Epithelial cell of esophagus (primary cell): ENCODE results near the gene IL15RA.

Source experiments
- DNase-seq: peaks from one replicate; pipeline ENCODE4 v3.0.0; 2010; ENCODE audit warnings: low read depth
- H3K4me3 ChIP-seq: 2 replicates; pipeline ENCODE4 v1.5.1; 2011; ENCODE audit warnings: mild to moderate bottlenecking, low read length, control low read depth
- CTCF ChIP-seq: IDR thresholded peaks from 2 replicates; pipeline ENCODE4 v1.5.1; 2011; ENCODE audit warnings: low read depth, mild to moderate bottlenecking, low read length, control low read depth, inconsistent platforms; ENCODE audit not compliant: insufficient read depth; ENCODE audit errors: missing control alignments

The IL15RA gene

DNA sequence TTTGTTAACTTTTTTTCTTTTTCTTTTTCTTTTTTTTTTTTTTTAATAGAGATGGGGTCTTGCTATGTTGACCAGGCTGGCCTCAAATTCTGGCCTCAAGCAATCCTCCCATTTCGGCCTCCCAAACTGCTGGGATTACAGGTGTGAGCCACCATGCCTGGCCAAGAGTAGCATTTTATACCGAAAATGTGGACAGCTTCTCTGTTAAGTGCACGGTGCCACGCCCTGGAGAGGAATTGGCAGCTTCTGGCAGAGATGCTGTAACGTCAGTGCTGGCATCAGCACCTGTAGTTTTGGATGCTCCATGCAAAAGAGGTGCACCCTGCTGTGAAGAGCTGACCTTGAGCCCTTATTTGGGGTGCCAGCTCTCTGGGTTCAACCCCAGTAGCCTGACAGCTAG, 18.2 kb downstream of the IL15RA start:
- DNase-seq: no peak
- TF ChIP-seq CTCF: no peak
- H3K4me3 ChIP-seq: no peak overlapping the region

- no peak overlapping the region for H3K4me3 ChIP-seq
- TF ChIP-seq CTCF: no peak
- DNase-seq: no peak
These were observed 18.7 kb downstream of the IL15RA start for GRCh38 chr10:5958675-5959074.

DNA sequence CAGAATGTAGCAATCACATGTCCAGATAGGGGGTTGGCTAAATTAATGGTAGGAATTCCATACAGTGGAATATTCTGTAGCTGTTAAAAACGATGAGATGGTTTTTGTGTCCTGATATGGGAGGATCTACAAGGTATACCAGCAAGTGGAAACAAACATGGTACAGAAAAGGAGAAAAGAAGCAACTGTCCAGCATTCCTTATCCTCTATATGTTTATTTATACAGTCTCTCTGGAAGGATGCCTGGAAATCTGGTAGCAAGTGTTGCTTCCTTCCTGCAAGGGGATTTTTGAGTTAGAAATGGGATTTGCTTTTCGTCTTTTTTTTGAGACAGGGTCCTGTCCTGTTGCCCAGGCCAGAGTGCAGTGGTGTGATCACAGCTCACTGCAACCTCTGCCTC, 19.3 kb downstream of the IL15RA start:
- no peak for TF ChIP-seq CTCF
- no peak for DNase-seq
- no peak overlapping the region for H3K4me3 ChIP-seq

DNA sequence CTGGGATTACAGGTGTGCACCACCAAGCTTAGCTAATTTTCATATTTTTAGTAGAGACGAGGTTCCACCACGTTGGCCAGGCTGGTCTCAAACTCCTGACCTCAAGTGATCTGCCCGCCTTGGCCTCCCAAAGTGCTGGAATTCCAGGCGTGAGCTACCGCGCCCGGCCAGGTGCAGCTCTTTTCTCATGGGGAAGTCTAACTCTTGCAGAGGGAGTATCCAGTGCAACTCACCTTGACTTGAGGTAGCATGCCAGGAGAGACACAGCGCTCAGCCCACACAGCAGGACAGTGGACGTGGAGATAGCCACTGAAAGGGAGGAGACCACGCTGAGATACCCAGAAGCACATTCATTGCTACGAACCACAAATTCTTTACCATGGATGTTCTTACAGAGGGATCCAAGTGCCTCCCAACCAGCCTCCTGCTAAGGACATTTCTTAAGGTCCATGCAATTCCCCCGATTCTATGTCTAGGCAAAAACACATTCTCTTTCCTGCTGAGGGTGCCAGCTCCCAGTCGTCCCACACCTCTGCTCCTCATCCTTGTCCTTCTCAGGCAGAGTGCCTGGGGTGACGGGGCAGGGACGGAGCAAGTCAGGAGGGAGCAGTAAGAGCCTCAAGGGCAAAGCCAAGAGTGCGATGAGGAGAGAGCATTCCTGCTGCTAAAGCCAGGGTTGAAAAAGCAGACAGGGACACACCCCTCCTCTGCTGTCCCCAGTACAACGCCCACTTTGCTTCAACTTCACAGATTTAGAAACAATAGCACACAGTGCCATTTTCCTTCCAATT, 21.0 kb downstream of the IL15RA start:
- TF ChIP-seq CTCF: no peak
- no peak for DNase-seq
- no peak overlapping the region for H3K4me3 ChIP-seq

DNA sequence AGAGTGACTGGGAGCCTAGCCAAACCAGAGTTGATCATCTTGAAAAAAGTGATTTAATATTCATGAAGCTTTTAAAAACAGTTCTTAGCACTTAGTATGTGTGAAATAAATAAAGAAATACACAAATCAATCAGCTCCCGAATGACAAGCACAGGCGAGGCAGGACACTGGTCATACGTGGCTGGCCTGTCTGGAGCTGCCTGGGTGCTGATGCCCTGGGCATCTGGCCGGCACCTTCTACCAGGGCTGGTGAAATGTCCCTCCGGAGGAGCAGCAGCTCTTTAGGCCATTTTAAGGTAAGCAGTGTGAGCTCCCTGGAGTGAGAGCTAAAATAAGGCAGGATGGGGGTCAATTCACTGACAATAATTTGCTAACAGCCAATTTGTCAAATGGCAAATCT, 23.7 kb downstream of the IL15RA start:
- DNase-seq: no peak
- H3K4me3 ChIP-seq: no peak overlapping the region
- no peak for TF ChIP-seq CTCF

DNA sequence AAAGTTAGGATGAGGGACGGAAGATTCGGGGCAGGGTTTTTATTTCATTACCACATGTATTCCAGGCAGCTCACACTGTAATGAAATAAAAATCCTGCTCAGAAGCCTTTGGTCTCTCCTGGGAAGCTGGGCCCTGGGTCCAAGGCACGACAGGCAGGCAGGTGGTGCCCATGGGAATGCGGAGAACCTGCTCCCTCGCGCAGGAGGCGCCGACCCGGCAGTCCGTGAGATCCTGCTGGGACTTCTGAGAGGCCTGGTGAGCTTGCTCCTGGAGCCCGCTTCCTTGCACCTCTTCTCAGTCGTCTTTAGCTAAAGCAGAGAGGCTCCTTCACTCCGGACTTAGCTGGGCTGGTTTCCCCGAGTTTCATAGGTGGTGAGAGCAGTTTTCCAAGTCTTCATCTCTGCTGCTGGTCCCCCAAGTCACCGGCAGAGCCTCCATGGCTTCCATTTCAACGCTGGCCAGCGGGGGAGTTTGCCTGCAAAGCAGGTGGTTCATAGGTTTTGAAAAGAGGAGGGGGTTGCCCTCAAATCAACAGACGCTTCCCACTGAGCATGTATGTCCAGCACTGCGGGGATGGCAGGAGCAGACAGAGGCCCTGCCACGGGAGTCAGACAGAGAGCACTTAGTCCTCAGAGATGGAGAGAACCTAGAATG, 24.5 kb downstream of the IL15RA start:
- no peak for TF ChIP-seq CTCF
- no peak overlapping the region for H3K4me3 ChIP-seq
- DNase-seq: no peak
